Liver (tissue), 9 donors: ENCODE data around the gene UNC79. TPM values are rescaled to one million over a fixed set of nuclear protein-coding genes. Genes with fewer than 3 reads are reported as not detected.

Experiments
- DNase-seq: peaks from one replicate; pipeline ENCODE4 v3.0.0-alpha.2; 2017; ENCODE audit warnings: low spot score
- H3K27ac ChIP-seq, 2 donors: one replicate each; pipeline ENCODE4 v1.7.0; 2013; ENCODE audit warnings: inconsistent platforms in 2 of 2, low read length in 2 of 2, control low read depth in 1 of 2, low read depth in 1 of 2, mild to moderate bottlenecking in 1 of 2
- H3K27me3 ChIP-seq, 4 donors: one replicate each; pipeline versions ENCODE4 v1.6.1 to v1.7.0; 2013; ENCODE audit warnings: low read length in 3 of 4, inconsistent platforms in 1 of 4, mild to moderate bottlenecking in 1 of 4, moderate library complexity in 1 of 4; ENCODE audit not compliant: control insufficient read depth in 4 of 4, insufficient read depth in 4 of 4
- H3K36me3 ChIP-seq, 4 donors: one replicate each; pipeline versions ENCODE4 v1.6.1 to v1.7.0; 2013; ENCODE audit warnings: low read length in 3 of 4, mild to moderate bottlenecking in 3 of 4, low read depth in 1 of 4, moderate library complexity in 1 of 4; ENCODE audit not compliant: control insufficient read depth in 4 of 4, insufficient read depth in 3 of 4
- H3K4me1 ChIP-seq, 4 donors: one replicate each; pipeline versions ENCODE4 v1.6.1 to v1.7.0; 2013; ENCODE audit warnings: low read length in 3 of 4, mild to moderate bottlenecking in 3 of 4, moderate library complexity in 1 of 4; ENCODE audit not compliant: control insufficient read depth in 4 of 4, insufficient read depth in 4 of 4
- H3K4me3 ChIP-seq, 3 donors: one replicate each; pipeline versions ENCODE4 v1.6.1 to v1.7.0; 2013; ENCODE audit warnings: low read length in 3 of 3, control low read depth in 1 of 3, low read depth in 1 of 3, mild to moderate bottlenecking in 1 of 3
- H3K9ac ChIP-seq, 2 donors: one replicate each; pipeline ENCODE4 v1.7.0; 2013; ENCODE audit warnings: low read length in 2 of 2, mild to moderate bottlenecking in 2 of 2, moderate library complexity in 2 of 2, control low read depth in 1 of 2, low read depth in 1 of 2
- H3K9me3 ChIP-seq, 4 donors: one replicate each; pipeline versions ENCODE4 v1.6.1 to v1.7.0; 2013; ENCODE audit warnings: low read length in 3 of 4; ENCODE audit not compliant: control insufficient read depth in 4 of 4
- EGR1 ChIP-seq, 2 donors: IDR thresholded peaks; 2 replicates each; pipeline ENCODE4 v1.6.1; 2016 to 2018; ENCODE audit warnings: antibody characterized with exemption in 2 of 2, low read depth in 2 of 2
- FOXA1 ChIP-seq: IDR thresholded peaks from 2 replicates; pipeline ENCODE4 v1.6.1; 2016; ENCODE audit warnings: antibody characterized with exemption
- FOXA2 ChIP-seq: IDR thresholded peaks from 2 replicates; pipeline ENCODE4 v1.6.1; 2016; ENCODE audit warnings: antibody characterized with exemption
- GABPA ChIP-seq, 2 donors: IDR thresholded peaks in 1 of 2; conservative IDR thresholded peaks in 1 of 2; 2 replicates each; pipeline ENCODE4 v1.6.1; 2016; ENCODE audit warnings: antibody characterized with exemption in 2 of 2, mild to moderate bottlenecking in 1 of 2, moderate library complexity in 1 of 2
- HNF4A ChIP-seq, 2 donors: conservative IDR thresholded peaks; 2 replicates each; pipeline ENCODE4 v1.6.1; 2016; ENCODE audit warnings: antibody characterized with exemption in 2 of 2, mild to moderate bottlenecking in 2 of 2
- HNF4G ChIP-seq: IDR thresholded peaks from 2 replicates; pipeline ENCODE4 v1.6.1; 2016; ENCODE audit warnings: antibody characterized with exemption
- JUND ChIP-seq, 2 donors: IDR thresholded peaks; 2 replicates each; pipeline ENCODE4 v1.6.1; 2016; ENCODE audit warnings: antibody characterized with exemption in 2 of 2
- NR2F2 ChIP-seq: IDR thresholded peaks from 2 replicates; pipeline ENCODE4 v1.6.1; 2016; ENCODE audit warnings: antibody characterized with exemption
- RAD21 ChIP-seq, 2 donors: IDR thresholded peaks; 2 replicates each; pipeline ENCODE4 v1.6.1; 2016; ENCODE audit warnings: antibody characterized with exemption in 2 of 2, mild to moderate bottlenecking in 2 of 2
- RXRA ChIP-seq, 2 donors: IDR thresholded peaks; 2 replicates each; pipeline ENCODE4 v1.6.1; 2017 to 2018; ENCODE audit warnings: antibody characterized with exemption in 2 of 2, mild to moderate bottlenecking in 1 of 2
- SP1 ChIP-seq: IDR thresholded peaks from 2 replicates; pipeline ENCODE4 v1.6.1; 2018; ENCODE audit warnings: antibody characterized with exemption, mild to moderate bottlenecking
- TAF1 ChIP-seq: conservative IDR thresholded peaks from 2 replicates; pipeline ENCODE4 v1.6.1; 2016; ENCODE audit warnings: antibody characterized with exemption, mild to moderate bottlenecking
- YY1 ChIP-seq: IDR thresholded peaks from 2 replicates; pipeline ENCODE4 v1.6.1; 2016; ENCODE audit warnings: antibody characterized with exemption, mild to moderate bottlenecking
- WGBS: extraction: QIAGEN DNeasy Blood & Tissue Kit; methylation state at CpG from one replicate; pipeline ENCODE4 v1.1.7; 2013; 5-methylcytosine and 5-hydroxymethylcytosine counted together
- polyA plus RNA-seq, 2 donors: library from polyadenylated mRNA; stranded (reverse) in 1 of 2; unstranded in 1 of 2; fragments of 200-250 nt in 1 of 2; fragments of >200 nt in 1 of 2; fragmentation: Nextera tagmentation in 1 of 2; extraction: Ambion mirVana in 1 of 2; gene quantifications; one replicate each; pipeline versions ENCODE4 v1.2.1 to v1.2.3, GENCODE V29; 2013 to 2015
- total RNA-seq, 2 donors: library from RNA; depleted of rRNA; stranded (reverse); fragments of >200 nt; gene quantifications; one replicate each; pipeline ENCODE4 v1.2.3, GENCODE V29; 2014
- TF ChIP-seq, protein P1 (sequence below): IDR thresholded peaks from 2 replicates; pipeline ENCODE4 v1.6.1; 2016; ENCODE audit warnings: antibody characterized with exemption
- TF ChIP-seq, protein P2 (sequence below): fragments of 150-350 bp; IDR thresholded peaks from 2 replicates; pipeline ENCODE4 v1.5.1; 2017; ENCODE audit warnings: improper control_type of control experiment, low read depth, low read length; ENCODE audit not compliant: missing input control
- TF ChIP-seq, protein P3 (sequence below): IDR thresholded peaks from 2 replicates; pipeline ENCODE4 v1.6.1; 2016; ENCODE audit warnings: antibody characterized with exemption
- TF ChIP-seq, protein P4 (sequence below): IDR thresholded peaks from 2 replicates; pipeline ENCODE4 v1.6.1; 2016; ENCODE audit warnings: antibody characterized with exemption
- TF ChIP-seq, protein P5 (sequence below): IDR thresholded peaks from 2 replicates; pipeline ENCODE4 v1.6.1; 2016; ENCODE audit warnings: antibody characterized with exemption, mild to moderate bottlenecking
- donor health status: healthy.
- donor health status: healthy.
- donor health status: healthy.
- donor health status: healthy.
- donor health status: healthy.

The UNC79 gene
- total and polyA plus RNA-seq, 4 donors, result 0.01 to 0.08 (median 0.05) TPM; not detected in 1

DNA sequence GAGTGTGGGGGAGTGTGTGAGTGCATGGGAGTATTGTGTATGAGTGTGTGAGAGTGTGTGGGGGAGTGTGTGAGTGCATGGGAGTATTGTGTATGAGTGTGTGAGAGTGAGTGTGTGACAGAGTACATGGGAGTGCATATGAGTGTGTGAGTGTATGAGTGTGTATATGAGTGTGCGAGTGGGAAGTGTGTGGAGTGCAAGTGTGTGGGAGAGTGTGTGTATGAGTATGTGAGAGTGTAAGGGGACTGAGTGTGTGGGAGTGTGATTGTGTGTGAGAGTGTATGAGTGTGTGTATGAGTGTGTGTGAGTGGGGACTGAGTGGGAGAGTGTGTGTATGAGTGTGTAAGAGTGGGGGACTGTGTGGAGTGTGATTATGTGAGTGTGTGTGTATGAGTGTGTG is 316.8 kb downstream of the UNC79 start:
- H3K9ac ChIP-seq, result no peak overlapping the region
- TF ChIP-seq JUND (IDR thresholded peaks at IDR 0.05) (no peak), HNF4G (no peak), TAF1 (no peak), RXRA (IDR thresholded peaks at IDR 0.05) (no peak), NR2F2 (no peak), SP1 (no peak), HNF4A (conservative IDR thresholded peaks at IDR 0.05) (no peak), RAD21 (IDR thresholded peaks at IDR 0.05) (no peak), EGR1 (IDR thresholded peaks at IDR 0.05; ENCODE audit: low read depth in 2 of 2) (no peak), FOXA2 (no peak), YY1 (no peak), FOXA1 (no peak), GABPA (IDR thresholded peaks at IDR 0.05 in 1 of 2, conservative IDR thresholded peaks at IDR 0.05 in 1 of 2) (no peak)
- TF ChIP-seq, protein P1, sequence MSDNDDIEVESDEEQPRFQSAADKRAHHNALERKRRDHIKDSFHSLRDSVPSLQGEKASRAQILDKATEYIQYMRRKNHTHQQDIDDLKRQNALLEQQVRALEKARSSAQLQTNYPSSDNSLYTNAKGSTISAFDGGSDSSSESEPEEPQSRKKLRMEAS, result no peak
- TF ChIP-seq, protein P2, sequence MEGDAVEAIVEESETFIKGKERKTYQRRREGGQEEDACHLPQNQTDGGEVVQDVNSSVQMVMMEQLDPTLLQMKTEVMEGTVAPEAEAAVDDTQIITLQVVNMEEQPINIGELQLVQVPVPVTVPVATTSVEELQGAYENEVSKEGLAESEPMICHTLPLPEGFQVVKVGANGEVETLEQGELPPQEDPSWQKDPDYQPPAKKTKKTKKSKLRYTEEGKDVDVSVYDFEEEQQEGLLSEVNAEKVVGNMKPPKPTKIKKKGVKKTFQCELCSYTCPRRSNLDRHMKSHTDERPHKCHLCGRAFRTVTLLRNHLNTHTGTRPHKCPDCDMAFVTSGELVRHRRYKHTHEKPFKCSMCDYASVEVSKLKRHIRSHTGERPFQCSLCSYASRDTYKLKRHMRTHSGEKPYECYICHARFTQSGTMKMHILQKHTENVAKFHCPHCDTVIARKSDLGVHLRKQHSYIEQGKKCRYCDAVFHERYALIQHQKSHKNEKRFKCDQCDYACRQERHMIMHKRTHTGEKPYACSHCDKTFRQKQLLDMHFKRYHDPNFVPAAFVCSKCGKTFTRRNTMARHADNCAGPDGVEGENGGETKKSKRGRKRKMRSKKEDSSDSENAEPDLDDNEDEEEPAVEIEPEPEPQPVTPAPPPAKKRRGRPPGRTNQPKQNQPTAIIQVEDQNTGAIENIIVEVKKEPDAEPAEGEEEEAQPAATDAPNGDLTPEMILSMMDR, result no peak
- TF ChIP-seq, protein P3, sequence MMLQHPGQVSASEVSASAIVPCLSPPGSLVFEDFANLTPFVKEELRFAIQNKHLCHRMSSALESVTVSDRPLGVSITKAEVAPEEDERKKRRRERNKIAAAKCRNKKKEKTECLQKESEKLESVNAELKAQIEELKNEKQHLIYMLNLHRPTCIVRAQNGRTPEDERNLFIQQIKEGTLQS, result no peak
- TF ChIP-seq, protein P4, sequence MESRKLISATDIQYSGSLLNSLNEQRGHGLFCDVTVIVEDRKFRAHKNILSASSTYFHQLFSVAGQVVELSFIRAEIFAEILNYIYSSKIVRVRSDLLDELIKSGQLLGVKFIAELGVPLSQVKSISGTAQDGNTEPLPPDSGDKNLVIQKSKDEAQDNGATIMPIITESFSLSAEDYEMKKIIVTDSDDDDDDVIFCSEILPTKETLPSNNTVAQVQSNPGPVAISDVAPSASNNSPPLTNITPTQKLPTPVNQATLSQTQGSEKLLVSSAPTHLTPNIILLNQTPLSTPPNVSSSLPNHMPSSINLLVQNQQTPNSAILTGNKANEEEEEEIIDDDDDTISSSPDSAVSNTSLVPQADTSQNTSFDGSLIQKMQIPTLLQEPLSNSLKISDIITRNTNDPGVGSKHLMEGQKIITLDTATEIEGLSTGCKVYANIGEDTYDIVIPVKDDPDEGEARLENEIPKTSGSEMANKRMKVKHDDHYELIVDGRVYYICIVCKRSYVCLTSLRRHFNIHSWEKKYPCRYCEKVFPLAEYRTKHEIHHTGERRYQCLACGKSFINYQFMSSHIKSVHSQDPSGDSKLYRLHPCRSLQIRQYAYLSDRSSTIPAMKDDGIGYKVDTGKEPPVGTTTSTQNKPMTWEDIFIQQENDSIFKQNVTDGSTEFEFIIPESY, result no peak
- TF ChIP-seq, protein P5, sequence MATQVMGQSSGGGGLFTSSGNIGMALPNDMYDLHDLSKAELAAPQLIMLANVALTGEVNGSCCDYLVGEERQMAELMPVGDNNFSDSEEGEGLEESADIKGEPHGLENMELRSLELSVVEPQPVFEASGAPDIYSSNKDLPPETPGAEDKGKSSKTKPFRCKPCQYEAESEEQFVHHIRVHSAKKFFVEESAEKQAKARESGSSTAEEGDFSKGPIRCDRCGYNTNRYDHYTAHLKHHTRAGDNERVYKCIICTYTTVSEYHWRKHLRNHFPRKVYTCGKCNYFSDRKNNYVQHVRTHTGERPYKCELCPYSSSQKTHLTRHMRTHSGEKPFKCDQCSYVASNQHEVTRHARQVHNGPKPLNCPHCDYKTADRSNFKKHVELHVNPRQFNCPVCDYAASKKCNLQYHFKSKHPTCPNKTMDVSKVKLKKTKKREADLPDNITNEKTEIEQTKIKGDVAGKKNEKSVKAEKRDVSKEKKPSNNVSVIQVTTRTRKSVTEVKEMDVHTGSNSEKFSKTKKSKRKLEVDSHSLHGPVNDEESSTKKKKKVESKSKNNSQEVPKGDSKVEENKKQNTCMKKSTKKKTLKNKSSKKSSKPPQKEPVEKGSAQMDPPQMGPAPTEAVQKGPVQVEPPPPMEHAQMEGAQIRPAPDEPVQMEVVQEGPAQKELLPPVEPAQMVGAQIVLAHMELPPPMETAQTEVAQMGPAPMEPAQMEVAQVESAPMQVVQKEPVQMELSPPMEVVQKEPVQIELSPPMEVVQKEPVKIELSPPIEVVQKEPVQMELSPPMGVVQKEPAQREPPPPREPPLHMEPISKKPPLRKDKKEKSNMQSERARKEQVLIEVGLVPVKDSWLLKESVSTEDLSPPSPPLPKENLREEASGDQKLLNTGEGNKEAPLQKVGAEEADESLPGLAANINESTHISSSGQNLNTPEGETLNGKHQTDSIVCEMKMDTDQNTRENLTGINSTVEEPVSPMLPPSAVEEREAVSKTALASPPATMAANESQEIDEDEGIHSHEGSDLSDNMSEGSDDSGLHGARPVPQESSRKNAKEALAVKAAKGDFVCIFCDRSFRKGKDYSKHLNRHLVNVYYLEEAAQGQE, result no peak
- 97% methylated on average over 1 of the region's 1 CpG for WGBS
- no peak overlapping the region for H3K27ac ChIP-seq
- H3K36me3 ChIP-seq, result no peaks in the 10 kb centered on the region
- peaks cover 0 to 3% (median 0%) of the 10 kb centered on the region in 4 donors for H3K27me3 ChIP-seq
- no peak overlapping the region for H3K4me3 ChIP-seq
- DNase-seq, result no peak
- H3K4me1 ChIP-seq, result no peaks in the 10 kb centered on the region
- H3K9me3 ChIP-seq, result no peaks in the 10 kb centered on the region
